ENCODE data around the gene DIPK1C.

DIPK1C gene

GRCh38 chr18:74388227-74388626 lies 68.9 kb downstream of the DIPK1C start:
- DNase-seq (ENCODE audit: low read depth), result no peak

GRCh38 chr18:74387383-74387782 lies 69.7 kb downstream of the DIPK1C start:
- DNase-seq (ENCODE audit: low read depth), result no peak

Data from activated T-helper 9 cell treated with anti-CD3 and anti-CD28 coated beads, Interleukin-2, amount 50 U/mL, for 16 hours (primary cell).